NOMO-1 treated with DMSO at 0.1 percent for 48 hours (cell line): ENCODE results near the gene ZNF618.
A peak's percentile ranks its signal among the peaks of the same experiment; 100 is the strongest.
"Not testable (repeated sequence)": the region's sequence is repeated elsewhere in the genome, so short reads cannot be mapped to it uniquely, and the experiment has no call there.

ENCODE experiments used
- DNase-seq: peaks from one replicate; lab custom pipeline; 2025; ENCODE audit not compliant: unreplicated experiment; lab: John Stamatoyannopoulos, UW

Gene ZNF618

DNA sequence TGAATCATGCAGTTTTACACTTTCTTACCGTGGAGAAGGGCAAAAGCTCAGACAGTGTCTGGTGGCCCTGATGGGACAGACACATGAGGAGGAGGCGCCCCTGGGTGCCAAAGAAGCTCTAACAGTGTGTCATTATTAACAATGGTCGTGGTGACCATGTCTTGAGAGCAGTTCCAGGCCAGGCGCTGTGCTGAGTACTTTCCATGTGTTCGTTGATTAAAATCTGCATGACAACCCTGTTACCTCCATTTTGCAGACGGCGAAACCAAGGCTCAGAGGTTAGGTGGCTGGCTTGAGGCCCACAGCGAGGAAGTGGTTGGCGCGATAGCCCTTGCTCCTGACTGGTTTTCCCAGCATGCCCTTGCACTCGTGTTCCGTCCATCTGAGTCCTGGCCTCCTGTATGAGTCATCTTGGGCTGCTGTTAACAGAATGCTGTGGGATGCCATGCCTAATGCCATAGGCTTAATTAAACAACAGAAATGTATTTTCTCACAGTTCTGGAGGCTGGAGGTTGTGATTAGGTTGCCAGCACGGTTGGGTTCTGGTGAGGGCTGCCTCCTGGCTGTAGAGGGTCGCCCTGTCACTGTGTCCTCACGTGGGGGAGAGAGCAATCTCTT, 110.0 kb downstream of the ZNF618 start:
- no peak for DNase-seq

GRCh38 chr9:113986931-113987330, 110.8 kb downstream of the ZNF618 start:
- DNase-seq, result no peak

- DNase-seq, result no peak
Measured at GRCh38 chr9:113987526-113987925, 111.4 kb downstream of the ZNF618 start.

DNA sequence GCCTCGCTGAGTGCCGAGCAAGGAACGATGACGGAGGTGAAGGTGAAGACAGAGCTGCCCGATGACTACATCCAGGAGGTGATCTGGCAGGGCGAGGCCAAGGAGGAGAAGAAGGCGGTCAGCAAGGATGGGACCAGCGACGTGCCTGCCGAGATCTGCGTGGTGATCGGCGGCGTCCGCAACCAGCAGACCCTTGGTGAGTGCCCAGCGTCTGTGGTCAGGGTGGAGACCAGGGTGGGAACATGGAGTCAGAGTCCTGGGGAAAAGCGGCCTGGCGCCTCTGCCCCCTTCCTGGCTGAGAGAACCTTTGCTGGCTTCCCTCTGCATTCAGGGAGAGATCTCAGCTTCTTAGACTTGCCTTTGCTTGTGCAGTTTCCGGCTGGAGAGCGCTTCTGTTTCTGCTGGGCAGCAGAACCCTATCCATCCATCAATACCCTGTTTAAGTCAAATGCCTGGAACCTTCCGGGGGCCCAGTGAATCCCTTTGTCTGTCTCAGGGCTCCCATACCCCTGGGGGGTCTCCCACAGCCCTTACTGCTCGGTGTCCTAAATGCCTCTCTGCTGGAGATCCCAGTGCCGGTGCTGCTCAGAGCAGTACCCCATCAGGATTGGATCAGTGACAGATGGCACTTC, 112.4 kb downstream of the ZNF618 start:
- no peak for DNase-seq

DNA sequence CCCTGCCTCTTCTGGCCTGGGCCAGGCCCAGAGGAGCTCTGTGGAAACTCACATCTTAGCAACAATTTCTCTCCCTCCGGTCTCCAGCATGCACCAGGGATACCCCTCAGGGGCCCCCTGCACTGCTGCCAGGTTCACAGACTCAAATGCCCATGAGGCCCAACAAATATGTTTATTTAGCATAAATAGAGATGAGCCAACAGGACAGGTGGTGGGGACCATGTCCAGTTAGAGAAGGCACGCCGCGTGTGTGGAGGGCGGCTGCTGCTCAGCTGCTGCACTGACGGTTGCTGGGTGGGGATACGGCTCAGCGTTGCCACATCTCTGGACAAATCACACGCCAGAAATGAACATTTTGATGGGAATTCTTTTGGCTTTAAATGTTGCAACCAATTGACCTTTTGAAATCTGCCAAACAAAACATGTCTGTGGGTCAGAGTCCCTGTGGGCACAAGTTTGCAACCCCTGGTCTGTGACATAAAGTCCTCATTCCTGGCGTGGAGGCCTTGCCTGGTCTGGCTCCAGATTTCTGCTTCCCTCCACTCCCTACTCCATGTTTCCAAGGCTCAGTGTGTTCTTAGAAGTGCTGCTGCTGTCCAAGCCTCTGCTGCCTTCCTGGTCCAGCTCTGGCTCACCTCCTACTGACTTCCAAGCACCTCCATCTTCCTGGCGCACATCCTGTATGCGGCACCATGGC, 113.1 kb downstream of the ZNF618 start:
- no peak for DNase-seq

- DNase-seq, result no peak
Measured at GRCh38 chr9:113989714-113990569, 113.8 kb downstream of the ZNF618 start.

DNA sequence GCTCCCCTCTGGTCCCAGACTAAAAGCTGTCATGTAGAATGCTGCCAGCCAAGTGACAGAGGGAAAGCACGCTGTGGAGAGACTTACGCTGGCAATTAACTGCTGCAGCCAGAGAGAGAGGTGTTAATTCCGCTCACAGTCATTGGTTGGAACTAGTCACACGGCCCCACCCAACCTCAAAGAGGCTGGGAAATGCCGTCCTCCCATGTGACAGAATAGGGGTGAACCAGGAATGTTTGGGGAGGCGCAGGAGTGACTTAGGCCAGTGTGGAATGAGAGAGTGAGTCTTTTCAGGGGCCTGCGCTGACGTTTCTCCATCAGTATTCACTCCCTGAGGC, 114.4 kb downstream of the ZNF618 start:
- no peak for DNase-seq

DNA sequence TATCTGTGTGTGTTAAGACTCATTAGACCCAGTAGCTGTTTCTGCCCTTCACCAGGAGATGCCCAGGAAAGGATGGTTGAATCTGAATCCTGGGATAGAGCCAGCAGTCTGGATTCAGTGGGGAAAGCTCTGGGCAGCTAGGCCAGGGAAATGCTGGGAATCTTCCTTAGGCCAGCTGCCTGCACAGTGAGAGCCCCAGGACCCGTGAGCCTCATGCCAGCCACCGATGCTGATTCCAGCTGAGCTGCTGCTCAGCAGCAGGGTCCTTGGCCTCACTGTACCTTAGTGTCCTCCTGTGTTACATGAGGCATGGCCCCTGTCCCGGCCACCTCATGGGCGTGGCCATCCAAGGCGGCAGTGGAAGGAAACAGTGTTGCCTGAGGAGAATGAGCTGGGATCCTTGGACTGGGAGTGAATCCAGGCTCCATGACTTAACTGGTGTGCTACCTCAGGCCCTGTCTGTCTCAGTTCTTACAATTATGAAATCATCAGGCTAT, 114.9 kb downstream of the ZNF618 start:
- DNase-seq, result no peak

DNA sequence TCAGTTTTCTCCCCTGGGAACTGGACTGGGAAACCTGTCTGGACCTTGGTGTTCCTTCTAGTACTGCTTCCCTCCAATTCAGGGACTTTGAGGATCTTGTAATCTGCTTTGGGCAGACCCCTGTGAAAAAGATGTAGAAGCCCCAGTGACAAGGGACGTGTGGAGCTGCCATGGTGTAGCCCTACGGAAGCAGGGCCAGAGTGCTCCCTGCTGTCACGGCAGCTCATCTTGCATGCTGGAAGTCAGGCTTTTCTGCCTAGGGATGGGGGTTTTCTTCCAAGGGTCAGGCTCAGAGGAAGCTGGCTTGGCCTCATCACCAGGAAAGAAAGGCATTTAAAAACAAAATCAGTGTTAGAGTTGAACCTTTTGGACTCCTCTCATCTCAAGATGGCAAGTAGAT, 115.6 kb downstream of the ZNF618 start:
- DNase-seq, result no peak

GRCh38 chr9:113992276-113992951, 116.3 kb downstream of the ZNF618 start:
- DNase-seq, result no peak

DNA sequence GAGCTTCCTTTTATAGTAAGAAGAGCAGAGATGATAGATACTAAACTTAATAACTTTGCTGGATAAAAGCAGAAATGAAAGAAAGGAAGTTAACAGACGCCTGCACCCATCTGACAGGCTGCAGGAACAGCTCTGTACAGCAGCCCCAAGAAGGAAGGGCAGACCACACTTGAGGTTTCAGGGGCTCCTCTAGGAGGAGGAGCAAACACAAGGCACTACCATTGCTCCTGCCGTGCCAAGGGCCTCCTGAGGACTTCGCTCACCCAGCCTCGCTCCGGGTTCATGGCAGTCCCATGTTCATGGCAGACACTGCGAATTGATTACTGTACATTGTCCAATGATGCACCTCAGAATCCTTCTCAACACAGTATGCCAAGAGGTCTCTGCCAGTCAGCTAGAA, 116.9 kb downstream of the ZNF618 start:
- DNase-seq, result peak; percentile 92

DNA sequence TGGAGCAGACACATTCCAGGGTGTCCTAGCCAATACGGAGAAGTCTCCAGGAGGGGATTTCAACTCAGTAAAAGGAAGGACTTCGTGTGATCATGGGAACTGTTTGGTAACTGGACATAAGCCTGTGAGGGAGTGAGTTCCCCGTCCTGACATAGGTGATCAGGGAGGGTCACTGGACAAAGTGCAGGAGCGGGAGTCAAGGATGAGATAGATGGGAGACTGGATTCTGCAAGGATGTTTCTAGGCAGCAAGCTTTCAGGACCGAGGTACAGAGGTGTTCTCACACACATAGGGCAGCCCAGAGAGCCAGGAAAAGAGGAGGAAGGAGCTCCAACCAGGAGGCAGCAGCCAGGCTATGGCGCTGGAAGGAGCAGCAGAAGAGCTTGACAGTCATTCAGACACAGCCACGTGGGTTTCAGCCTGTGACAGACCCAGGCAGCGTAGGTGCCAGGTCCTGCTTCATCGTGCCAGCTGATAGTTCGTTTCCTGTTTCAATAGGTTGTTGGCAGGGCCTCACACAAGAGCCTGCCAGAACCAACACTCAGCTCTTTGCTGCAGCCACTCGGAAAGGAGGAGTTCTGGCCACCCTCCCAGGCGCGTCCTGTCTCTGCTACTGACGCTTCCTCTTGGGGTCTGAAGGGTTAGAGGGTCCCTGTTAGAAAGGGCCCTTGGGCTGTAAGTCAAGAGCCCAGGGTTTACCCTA, 117.9 kb downstream of the ZNF618 start:
- no peak for DNase-seq

- DNase-seq, result no peak
Measured at GRCh38 chr9:113995401-113995800, 119.3 kb downstream of the ZNF618 start.

- no peak for DNase-seq
Measured at GRCh38 chr9:113995963-113996362, 119.9 kb downstream of the ZNF618 start.

GRCh38 chr9:113996531-113997001, 120.5 kb downstream of the ZNF618 start:
- DNase-seq, result no peak

- DNase-seq, result not testable (repeated sequence)
Measured at GRCh38 chr9:113997064-113997463, 121.0 kb downstream of the ZNF618 start.

- no peak for DNase-seq
Measured at GRCh38 chr9:113997610-113998009, 121.5 kb downstream of the ZNF618 start.

DNA sequence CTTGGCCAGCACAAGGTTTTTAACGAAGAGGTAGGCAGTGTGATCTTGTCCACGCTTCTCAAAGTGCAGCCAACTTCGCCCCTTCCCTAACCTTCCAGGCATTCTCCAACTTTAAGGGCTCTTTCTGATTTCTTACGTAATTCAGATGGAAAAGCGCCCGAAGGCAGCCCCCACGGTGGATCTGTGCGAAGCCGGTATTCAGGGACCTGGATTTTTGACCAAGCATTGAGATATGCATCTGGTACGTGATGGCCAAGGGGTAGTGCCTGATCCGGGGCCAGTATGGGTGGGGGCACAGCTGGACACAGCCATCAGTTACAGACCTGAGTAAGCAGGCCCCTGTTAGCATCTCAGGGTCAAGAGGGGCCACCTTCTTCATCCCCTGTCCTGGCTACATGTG, 122.0 kb downstream of the ZNF618 start:
- no peak for DNase-seq

DNA sequence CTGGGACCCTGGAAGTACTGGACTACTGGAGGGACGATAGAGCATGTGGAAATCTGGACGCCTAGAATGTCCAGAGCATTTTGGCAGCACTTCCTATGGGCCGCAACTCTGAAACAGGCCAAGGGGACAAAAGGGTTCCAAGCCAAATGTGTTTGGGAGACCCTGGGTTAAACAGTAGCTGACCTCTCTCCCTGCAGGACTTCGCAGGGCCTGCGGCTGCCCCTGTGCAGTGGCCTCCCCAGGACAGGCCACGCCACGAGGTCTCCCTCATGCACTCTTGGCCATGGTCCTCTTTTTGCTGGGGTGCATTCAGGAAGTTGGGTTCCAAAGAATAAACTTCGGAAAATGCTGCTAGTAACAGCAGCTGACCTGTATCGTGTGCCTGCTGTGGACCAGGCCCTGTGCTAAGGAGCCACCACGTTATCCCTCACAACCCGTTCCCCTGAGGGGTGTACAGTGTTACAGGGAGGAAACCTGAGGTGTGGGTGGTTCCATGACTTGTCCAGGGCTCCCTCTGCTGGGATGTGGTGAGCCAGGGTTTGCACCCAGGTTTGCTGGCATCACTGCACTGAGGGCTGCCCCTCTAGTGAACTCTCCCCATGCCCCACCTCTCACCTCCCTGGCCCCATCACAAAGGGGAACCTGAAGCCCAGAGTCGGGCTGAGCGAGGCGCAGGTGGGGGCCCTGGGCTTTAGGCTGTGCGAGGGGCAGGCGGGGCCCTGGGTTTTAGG, 122.6 kb downstream of the ZNF618 start:
- no peak for DNase-seq
